Vagina (tissue), 2 donors: Measurements from ENCODE around the gene BAG1.

Source experiments
- CTCF ChIP-seq, 3 experiments: fragments of 450-650 bp in 2 of 3; fragments of 200-600 bp in 1 of 3; sonication (generic) in 1 of 3; IDR thresholded peaks; one replicate each; pipeline ENCODE4 v1.5.1; 2017 to 2019; ENCODE audit warnings: antibody characterized with exemption in 3 of 3, mild to moderate bottlenecking in 2 of 3, moderate library complexity in 2 of 3
- POLR2AphosphoS5 ChIP-seq, 2 donors: sonication (generic); formaldehyde crosslinking; IDR thresholded peaks; one replicate each; pipeline ENCODE4 v1.9.0; 2017; ENCODE audit warnings: antibody characterized with exemption in 2 of 2, mild to moderate bottlenecking in 2 of 2, low read depth in 1 of 2; ENCODE audit not compliant: insufficient read depth in 1 of 2

GRCh38 chr9:33307067-33307466 lies 42.6 kb upstream of the BAG1 start:
- no peak for TF ChIP-seq POLR2AphosphoS5 (IDR thresholded peaks at IDR 0.05; ENCODE audit: insufficient read depth in 1 of 2, low read depth in 1 of 2)
- TF ChIP-seq CTCF (IDR thresholded peaks at IDR 0.05): no peak
